Keratinocyte (primary cell): ENCODE measurements around the gene UBE2N. TPM values are rescaled to one million over a fixed set of nuclear protein-coding genes. Genes with fewer than 3 reads are reported as not detected.

Experiments used
- DNase-seq: peaks from one replicate; pipeline ENCODE4 v3.0.0-alpha.2; 2011; ENCODE audit warnings: low read depth, missing footprints, low spot score
- FAIRE-seq: peaks from 2 replicates; lab custom pipeline; 2011; peaks lifted over from hg19 to GRCh38; lab: Jason Lieb, UNC
- H2AFZ ChIP-seq: 2 replicates; pipeline ENCODE4 v1.6.0; 2012; ENCODE audit warnings: low read length, control low read depth, inconsistent platforms; ENCODE audit not compliant: control insufficient read depth
- H3K27ac ChIP-seq: 2 replicates; pipeline ENCODE4 v1.5.1; 2011; ENCODE audit warnings: low read length; ENCODE audit not compliant: control insufficient read depth, insufficient read depth
- H3K27me3 ChIP-seq: 3 replicates; pipeline ENCODE4 v1.6.0; 2011; ENCODE audit warnings: low read length; ENCODE audit not compliant: control insufficient read depth, insufficient read depth; ENCODE audit errors: extremely low read depth
- H3K36me3 ChIP-seq, 2 experiments: 2 replicates in 1 of 2; 3 replicates in 1 of 2; pipeline ENCODE4 v1.5.1; 2011; ENCODE audit warnings: low read length in 2 of 2, mild to moderate bottlenecking in 1 of 2; ENCODE audit not compliant: control insufficient read depth in 2 of 2, insufficient read depth in 2 of 2; ENCODE audit errors: extremely low read depth in 1 of 2
- H3K4me1 ChIP-seq: 3 replicates; pipeline ENCODE4 v1.5.1; 2011; ENCODE audit warnings: low read length; ENCODE audit not compliant: control insufficient read depth, insufficient read depth; ENCODE audit errors: extremely low read depth
- H3K4me2 ChIP-seq: 3 replicates; pipeline ENCODE4 v1.6.0; 2011; ENCODE audit warnings: low read depth, low read length; ENCODE audit not compliant: control insufficient read depth, insufficient read depth; ENCODE audit errors: extremely low read depth
- H3K4me3 ChIP-seq, 3 experiments: fragments of 200-600 bp in 1 of 3; sonication (generic) in 1 of 3; 2 replicates in 2 of 3; 3 replicates in 1 of 3; pipeline ENCODE4 v1.5.1; 2011 to 2016; ENCODE audit warnings: low read length in 3 of 3, mild to moderate bottlenecking in 3 of 3, control low read depth in 2 of 3, inconsistent platforms in 1 of 3, low read depth in 1 of 3, mixed read lengths in 1 of 3, mixed run types in 1 of 3, moderate library complexity in 1 of 3; ENCODE audit not compliant: control insufficient read depth in 2 of 3, insufficient read depth in 2 of 3; ENCODE audit errors: extremely low read depth in 1 of 3
- H3K79me2 ChIP-seq: 2 replicates; pipeline ENCODE4 v1.6.0; 2012; ENCODE audit warnings: low read length; ENCODE audit not compliant: control insufficient read depth, insufficient read depth
- H3K9ac ChIP-seq: 3 replicates; pipeline ENCODE4 v1.6.0; 2011; ENCODE audit warnings: low read length; ENCODE audit not compliant: control insufficient read depth, insufficient read depth; ENCODE audit errors: extremely low read depth
- H3K9me1 ChIP-seq: 3 replicates; pipeline ENCODE4 v1.6.0; 2011; ENCODE audit warnings: low read length; ENCODE audit not compliant: control insufficient read depth, insufficient read depth; ENCODE audit errors: extremely low read depth
- H3K9me3 ChIP-seq: 2 replicates; pipeline ENCODE4 v1.5.1; 2012; ENCODE audit warnings: low read depth, low read length; ENCODE audit not compliant: control insufficient read depth
- H4K20me1 ChIP-seq: 3 replicates; pipeline ENCODE4 v1.6.0; 2011; ENCODE audit warnings: low read length; ENCODE audit not compliant: control insufficient read depth, insufficient read depth; ENCODE audit errors: extremely low read depth
- EZH2 ChIP-seq: IDR thresholded peaks from one replicate; pipeline ENCODE4 v1.6.1; 2012; ENCODE audit warnings: inconsistent platforms, mild to moderate bottlenecking, low read length, moderate library complexity
- dilution Hi-C: fragments of 300-500 bp; cut with MboI; formaldehyde crosslinking; loops from one replicate; pipeline ENCODE4 v1.7.0; 2020; ENCODE audit warnings: low sequenced_read_pairs; ENCODE audit not compliant: extremely low pct_ligation_motif_present
- polyA plus RNA-seq, 5 experiments: library from polyadenylated mRNA; depleted of rRNA in 3 of 5; stranded (reverse) in 3 of 5; stranded (forward) in 1 of 5; unstranded in 1 of 5; fragments of >200 nt; gene quantifications; 1 replicate in 1 of 5; 2 replicates in 3 of 5; 3 replicates in 1 of 5; pipeline versions ENCODE4 v1.2.1 to v1.2.3, GENCODE V29; 2011 to 2012; ENCODE audit warnings: missing spikeins in 2 of 5, low read depth in 1 of 5, low replicate concordance in 1 of 5
- small RNA-seq, 3 experiments: library from RNA; depleted of rRNA; stranded (forward); fragments of <200 nt; gene quantifications; one replicate each; pipeline ENCODE3, GENCODE V24; 2012; ENCODE audit warnings: low read depth in 3 of 3, low replicate concordance in 1 of 3; ENCODE audit not compliant: insufficient read length in 3 of 3
- TF ChIP-seq, protein P1 (sequence below), 3 experiments: IDR thresholded peaks in 1 of 3; conservative IDR thresholded peaks in 1 of 3; optimal IDR thresholded peaks in 1 of 3; 2 replicates in 2 of 3; 3 replicates in 1 of 3; pipeline versions ENCODE3 to v1.5.1; 2011; ENCODE audit warnings: low read length in 3 of 3, mild to moderate bottlenecking in 3 of 3, moderate library complexity in 2 of 3, control low read depth in 1 of 3, inconsistent platforms in 1 of 3; ENCODE audit not compliant: insufficient read depth in 2 of 3; ENCODE audit errors: extremely low read depth in 1 of 3

Gene UBE2N
- polyA plus RNA-seq, 1 donor (not counting 4 experiments of a cell fraction or from before 2014, with no cell fraction given): 218 TPM

DNA sequence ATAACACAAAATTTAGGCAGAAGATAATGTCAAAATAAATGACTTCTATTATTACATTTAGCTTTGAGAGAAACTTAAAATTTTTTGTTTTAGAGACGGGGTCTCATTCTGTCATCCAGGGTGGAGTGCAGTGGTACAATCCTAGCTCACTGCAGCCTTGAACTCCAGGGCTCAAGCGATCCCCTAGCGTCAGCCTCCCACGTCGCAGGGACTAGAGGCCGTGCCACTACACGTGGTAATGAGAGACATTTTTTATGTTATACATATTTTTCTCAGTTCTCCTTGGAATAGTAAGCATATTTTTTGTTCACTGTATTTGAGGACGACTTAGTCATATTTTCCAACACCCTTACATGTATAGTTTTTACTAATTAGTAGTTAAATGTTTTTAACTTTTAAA, 85.5 kb downstream of the UBE2N start:
- dilution Hi-C loops: no loop called here
- no peaks in the 10 kb centered on the region for H3K27me3 ChIP-seq
- H3K4me2 ChIP-seq: no peak overlapping the region
- H3K9me1 ChIP-seq: no peaks in the 10 kb centered on the region
- no peaks in the 10 kb centered on the region for H3K4me1 ChIP-seq
- FAIRE-seq: no peak
- H3K27ac ChIP-seq: no peak overlapping the region
- H4K20me1 ChIP-seq: no peaks in the 10 kb centered on the region
- H3K36me3 ChIP-seq: no peaks in the 10 kb centered on the region
- no peak overlapping the region for H3K4me3 ChIP-seq
- TF ChIP-seq EZH2: no peak
- TF ChIP-seq, protein P1, sequence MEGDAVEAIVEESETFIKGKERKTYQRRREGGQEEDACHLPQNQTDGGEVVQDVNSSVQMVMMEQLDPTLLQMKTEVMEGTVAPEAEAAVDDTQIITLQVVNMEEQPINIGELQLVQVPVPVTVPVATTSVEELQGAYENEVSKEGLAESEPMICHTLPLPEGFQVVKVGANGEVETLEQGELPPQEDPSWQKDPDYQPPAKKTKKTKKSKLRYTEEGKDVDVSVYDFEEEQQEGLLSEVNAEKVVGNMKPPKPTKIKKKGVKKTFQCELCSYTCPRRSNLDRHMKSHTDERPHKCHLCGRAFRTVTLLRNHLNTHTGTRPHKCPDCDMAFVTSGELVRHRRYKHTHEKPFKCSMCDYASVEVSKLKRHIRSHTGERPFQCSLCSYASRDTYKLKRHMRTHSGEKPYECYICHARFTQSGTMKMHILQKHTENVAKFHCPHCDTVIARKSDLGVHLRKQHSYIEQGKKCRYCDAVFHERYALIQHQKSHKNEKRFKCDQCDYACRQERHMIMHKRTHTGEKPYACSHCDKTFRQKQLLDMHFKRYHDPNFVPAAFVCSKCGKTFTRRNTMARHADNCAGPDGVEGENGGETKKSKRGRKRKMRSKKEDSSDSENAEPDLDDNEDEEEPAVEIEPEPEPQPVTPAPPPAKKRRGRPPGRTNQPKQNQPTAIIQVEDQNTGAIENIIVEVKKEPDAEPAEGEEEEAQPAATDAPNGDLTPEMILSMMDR (optimal IDR thresholded peaks at IDR 0.05 in 1 of 3, IDR thresholded peaks at IDR 0.05 in 1 of 3, conservative IDR thresholded peaks at IDR 0.05 in 1 of 3; ENCODE audit: extremely low read depth in 1 of 3, insufficient read depth in 2 of 3, low read length in 3 of 3): no peak
- no peak overlapping the region for H3K9ac ChIP-seq
- no peak for DNase-seq
- H3K79me2 ChIP-seq: no peaks in the 10 kb centered on the region
- no peak overlapping the region for H2AFZ ChIP-seq
- H3K9me3 ChIP-seq: no peaks in the 10 kb centered on the region

Small RNA genes lying within 50 kb of the gene (small RNA-seq; reads per million reads assigned to genes)
- 0 reads per million in 3 experiments for gene RF00019

Other genes starting within 250 kb of the UBE2N start
- 19.2 to 33.2 TPM (median 21.1 TPM) in 3 replicates for gene NUDT4, start 64.0 kb downstream of the UBE2N start, polyA plus RNA-seq
- 55.3 to 110 TPM (median 72.1 TPM) in 3 replicates for gene MRPL42, start 25.6 kb upstream of the UBE2N start, polyA plus RNA-seq
- 10.9 to 15.0 TPM (median 14.2 TPM) in 3 replicates for gene SOCS2, start 130.7 kb upstream of the UBE2N start, polyA plus RNA-seq
- gene CRADD, start 235.4 kb upstream of the UBE2N start, polyA plus RNA-seq: 11.2 to 13.6 TPM (median 13.5 TPM) in 3 replicates